Measurements from ENCODE around the gene ZNF236.
A peak's percentile ranks its signal among the peaks of the same experiment; 100 is the strongest.
"Not testable (repeated sequence)": the region's sequence is repeated elsewhere in the genome, so short reads cannot be mapped to it uniquely, and the experiment has no call there.

ZNF236 gene

GRCh38 chr18:76808561-76808960 is 13.8 kb upstream of the ZNF236 start:
- no peak for TF ChIP-seq YY1 (IDR thresholded peaks at IDR 0.05; ENCODE audit: insufficient read depth, insufficient read length)
- no peak for TF ChIP-seq ZNF274 (IDR thresholded peaks at IDR 0.05; ENCODE audit: low read depth, low read length)
- TF ChIP-seq SUZ12 (IDR thresholded peaks at IDR 0.05; ENCODE audit: extremely low read depth, insufficient read depth, insufficient read length), result no peak
- H3K36me3 ChIP-seq (ENCODE audit: insufficient read depth, insufficient read length, low read length), result peaks cover 3% of the 10 kb centered on the region

GRCh38 chr18:76811530-76811929 is 10.8 kb upstream of the ZNF236 start:
- not testable (repeated sequence) for DNase-seq (ENCODE audit: low read depth, low spot score); H3K27me3 ChIP-seq (ENCODE audit: insufficient read depth, insufficient read length); H3K9ac ChIP-seq (ENCODE audit: insufficient read length, low read depth); H3K9me3 ChIP-seq (ENCODE audit: insufficient read depth, low read length); H3K4me1 ChIP-seq (ENCODE audit: insufficient read depth, insufficient read length); H3K36me3 ChIP-seq (ENCODE audit: insufficient read depth, insufficient read length, low read length); H3K4me3 ChIP-seq (ENCODE audit: insufficient read length, low read depth)

More at GRCh38 chr18:76808561-76808960, 13.8 kb upstream of the ZNF236 start:
- DNase-seq (ENCODE audit: low read depth, low spot score), result no peak
- H3K4me1 ChIP-seq (ENCODE audit: insufficient read depth, insufficient read length), result peaks cover 2% of the 10 kb centered on the region
- H3K9me3 ChIP-seq (ENCODE audit: insufficient read depth, low read length), result no peaks in the 10 kb centered on the region
- H3K27me3 ChIP-seq (ENCODE audit: insufficient read depth, insufficient read length), result no peaks in the 10 kb centered on the region
- no peak overlapping the region for H3K4me3 ChIP-seq (ENCODE audit: insufficient read length, low read depth)
- no peak overlapping the region for H3K9ac ChIP-seq (ENCODE audit: insufficient read length, low read depth)

GRCh38 chr18:76814256-76814655 is 8.1 kb upstream of the ZNF236 start:
- H3K4me1 ChIP-seq (ENCODE audit: insufficient read depth, insufficient read length), result peaks cover 2% of the 10 kb centered on the region
- H3K9ac ChIP-seq (ENCODE audit: insufficient read length, low read depth), result no peak overlapping the region
- no peaks in the 10 kb centered on the region for H3K9me3 ChIP-seq (ENCODE audit: insufficient read depth, low read length)
- DNase-seq (ENCODE audit: low read depth, low spot score), result no peak
- H3K27me3 ChIP-seq (ENCODE audit: insufficient read depth, insufficient read length), result no peaks in the 10 kb centered on the region
- H3K36me3 ChIP-seq (ENCODE audit: insufficient read depth, insufficient read length, low read length), result no peaks in the 10 kb centered on the region
- no peak overlapping the region for H3K4me3 ChIP-seq (ENCODE audit: insufficient read length, low read depth)
- TF ChIP-seq ZNF274 (IDR thresholded peaks at IDR 0.05; ENCODE audit: low read depth, low read length) (no peak), SUZ12 (IDR thresholded peaks at IDR 0.05; ENCODE audit: extremely low read depth, insufficient read depth, insufficient read length) (no peak), YY1 (IDR thresholded peaks at IDR 0.05; ENCODE audit: insufficient read depth, insufficient read length) (no peak)

- TF ChIP-seq YY1 (IDR thresholded peaks at IDR 0.05; ENCODE audit: insufficient read depth, insufficient read length) (no peak), SUZ12 (IDR thresholded peaks at IDR 0.05; ENCODE audit: extremely low read depth, insufficient read depth, insufficient read length) (no peak), ZNF274 (IDR thresholded peaks at IDR 0.05; ENCODE audit: low read depth, low read length) (no peak)
- no peak for DNase-seq (ENCODE audit: low read depth, low spot score)
- H3K9ac ChIP-seq (ENCODE audit: insufficient read length, low read depth), result no peak overlapping the region
- no peaks in the 10 kb centered on the region for H3K36me3 ChIP-seq (ENCODE audit: insufficient read depth, insufficient read length, low read length)
- no peaks in the 10 kb centered on the region for H3K9me3 ChIP-seq (ENCODE audit: insufficient read depth, low read length)
- H3K4me1 ChIP-seq (ENCODE audit: insufficient read depth, insufficient read length), result no peaks in the 10 kb centered on the region
- H3K27me3 ChIP-seq (ENCODE audit: insufficient read depth, insufficient read length), result no peaks in the 10 kb centered on the region
- H3K4me3 ChIP-seq (ENCODE audit: insufficient read length, low read depth), result no peak overlapping the region
These were observed 6.2 kb upstream of the ZNF236 start for GRCh38 chr18:76816127-76816526.

GRCh38 chr18:76817888-76818611 is 4.3 kb upstream of the ZNF236 start:
- no peak for DNase-seq (ENCODE audit: low read depth, low spot score)
- no peak overlapping the region for H3K4me3 ChIP-seq (ENCODE audit: insufficient read length, low read depth)
- no peak for TF ChIP-seq SUZ12 (IDR thresholded peaks at IDR 0.05; ENCODE audit: extremely low read depth, insufficient read depth, insufficient read length)

GRCh38 chr18:76819411-76820136 is 2.8 kb upstream of the ZNF236 start:
- no peak overlapping the region for H3K4me3 ChIP-seq (ENCODE audit: insufficient read length, low read depth)
- TF ChIP-seq YY1 (IDR thresholded peaks at IDR 0.05; ENCODE audit: insufficient read depth, insufficient read length), result no peak
- TF ChIP-seq SUZ12 (IDR thresholded peaks at IDR 0.05; ENCODE audit: extremely low read depth, insufficient read depth, insufficient read length), result no peak
- no peak for TF ChIP-seq ZNF274 (IDR thresholded peaks at IDR 0.05; ENCODE audit: low read depth, low read length)
- H3K36me3 ChIP-seq (ENCODE audit: insufficient read depth, insufficient read length, low read length), result no peaks in the 10 kb centered on the region
- DNase-seq (ENCODE audit: low read depth, low spot score), result no peak
- H3K27me3 ChIP-seq (ENCODE audit: insufficient read depth, insufficient read length), result no peaks in the 10 kb centered on the region
- no peaks in the 10 kb centered on the region for H3K9me3 ChIP-seq (ENCODE audit: insufficient read depth, low read length)
- H3K9ac ChIP-seq (ENCODE audit: insufficient read length, low read depth), result no peak overlapping the region
- H3K4me1 ChIP-seq (ENCODE audit: insufficient read depth, insufficient read length), result no peaks in the 10 kb centered on the region

More at GRCh38 chr18:76817888-76818611, 4.3 kb upstream of the ZNF236 start:
- H3K27me3 ChIP-seq (ENCODE audit: insufficient read depth, insufficient read length), result no peaks in the 10 kb centered on the region
- no peaks in the 10 kb centered on the region for H3K9me3 ChIP-seq (ENCODE audit: insufficient read depth, low read length)
- no peaks in the 10 kb centered on the region for H3K4me1 ChIP-seq (ENCODE audit: insufficient read depth, insufficient read length)
- no peak overlapping the region for H3K9ac ChIP-seq (ENCODE audit: insufficient read length, low read depth)
- no peaks in the 10 kb centered on the region for H3K36me3 ChIP-seq (ENCODE audit: insufficient read depth, insufficient read length, low read length)

GRCh38 chr18:76821356-76821874 is 942 bp upstream of the ZNF236 start:
- DNase-seq (ENCODE audit: low read depth, low spot score), result no peak
- H3K4me3 ChIP-seq (ENCODE audit: insufficient read length, low read depth), result peak overlapping the region; percentile 73
- TF ChIP-seq SUZ12 (IDR thresholded peaks at IDR 0.05; ENCODE audit: extremely low read depth, insufficient read depth, insufficient read length) (no peak), ZNF274 (IDR thresholded peaks at IDR 0.05; ENCODE audit: low read depth, low read length) (no peak), YY1 (IDR thresholded peaks at IDR 0.05; ENCODE audit: insufficient read depth, insufficient read length) (no peak)
- peak overlapping the region; percentile 95 for H3K9ac ChIP-seq (ENCODE audit: insufficient read length, low read depth)
- no peaks in the 10 kb centered on the region for H3K9me3 ChIP-seq (ENCODE audit: insufficient read depth, low read length)
- no peaks in the 10 kb centered on the region for H3K4me1 ChIP-seq (ENCODE audit: insufficient read depth, insufficient read length)
- H3K27me3 ChIP-seq (ENCODE audit: insufficient read depth, insufficient read length), result no peaks in the 10 kb centered on the region
- no peaks in the 10 kb centered on the region for H3K36me3 ChIP-seq (ENCODE audit: insufficient read depth, insufficient read length, low read length)

Measured in NT2/D1 (cell line).